Effector memory CD4-positive, alpha-beta T cell (primary cell): ENCODE results near the gene SLC26A6.

ENCODE experiments used
- DNase-seq, 3 donors: peaks; one replicate each; pipeline ENCODE4 v3.0.0-alpha.2; 2020
- H3K27ac ChIP-seq: 2 replicates; pipeline ENCODE4 v1.7.0; 2013; ENCODE audit warnings: mild to moderate bottlenecking, low read length, moderate library complexity; ENCODE audit not compliant: insufficient read depth, poor library complexity, severe bottlenecking
- H3K27me3 ChIP-seq: replicated peaks from 2 replicates; pipeline ENCODE4 v1.7.0; 2013; ENCODE audit warnings: mild to moderate bottlenecking, low read length; ENCODE audit not compliant: insufficient read depth, control insufficient read depth, poor library complexity, severe bottlenecking
- H3K36me3 ChIP-seq: 2 replicates; pipeline ENCODE4 v1.7.0; 2013; ENCODE audit warnings: mild to moderate bottlenecking, low read length, moderate library complexity; ENCODE audit not compliant: control insufficient read depth, insufficient read depth
- H3K4me1 ChIP-seq: 2 replicates; pipeline ENCODE4 v1.7.0; 2013; ENCODE audit warnings: low read length, mild to moderate bottlenecking; ENCODE audit not compliant: control insufficient read depth, insufficient read depth, poor library complexity, severe bottlenecking
- H3K4me3 ChIP-seq: 2 replicates; pipeline ENCODE4 v1.7.0; 2013; ENCODE audit warnings: low read length, low read depth, mild to moderate bottlenecking; ENCODE audit not compliant: insufficient read depth, poor library complexity, severe bottlenecking
- H3K9me3 ChIP-seq: 2 replicates; pipeline ENCODE4 v1.7.0; 2013; ENCODE audit warnings: mild to moderate bottlenecking, low read length, moderate library complexity; ENCODE audit not compliant: control insufficient read depth

SLC26A6 gene

GRCh38 chr3:48633743-48634142 lies 1.5 kb downstream of the SLC26A6 start:
- Histone ChIP-seq H3K27me3 (no peaks in the 10 kb centered on the region), H3K4me1 (peaks cover 7% of the 10 kb centered on the region), H3K27ac (no peak overlapping the region), H3K9me3 (no peaks in the 10 kb centered on the region), H3K36me3 (no peaks in the 10 kb centered on the region), H3K4me3 (no peak overlapping the region)
- DNase-seq: no peak

- Histone ChIP-seq H3K27me3 (no peaks in the 10 kb centered on the region), H3K4me3 (no peak overlapping the region), H3K9me3 (no peaks in the 10 kb centered on the region), H3K36me3 (peaks cover 2% of the 10 kb centered on the region), H3K27ac (no peak overlapping the region), H3K4me1 (peaks cover 7% of the 10 kb centered on the region)
- no peak for DNase-seq
These were observed 2.0 kb downstream of the SLC26A6 start for GRCh38 chr3:48633256-48633655.

GRCh38 chr3:48631516-48632448 lies 3.5 kb downstream of the SLC26A6 start:
- H3K27me3 ChIP-seq: no peaks in the 10 kb centered on the region

GRCh38 chr3:48630833-48631232 lies 4.4 kb downstream of the SLC26A6 start:
- Histone ChIP-seq H3K9me3 (no peaks in the 10 kb centered on the region), H3K4me1 (peaks cover 1% of the 10 kb centered on the region), H3K27me3 (no peaks in the 10 kb centered on the region), H3K36me3 (peaks cover 15% of the 10 kb centered on the region), H3K4me3 (no peak overlapping the region), H3K27ac (no peak overlapping the region)
- DNase-seq: no peak

More at GRCh38 chr3:48631516-48632448, 3.5 kb downstream of the SLC26A6 start:
- Histone ChIP-seq H3K27ac (no peak overlapping the region), H3K9me3 (no peaks in the 10 kb centered on the region), H3K4me3 (no peak overlapping the region), H3K36me3 (peaks cover 13% of the 10 kb centered on the region), H3K4me1 (peaks cover 7% of the 10 kb centered on the region)
- DNase-seq: no peak

- Histone ChIP-seq H3K27me3 (no peaks in the 10 kb centered on the region), H3K4me1 (no peaks in the 10 kb centered on the region), H3K36me3 (peaks cover 15% of the 10 kb centered on the region), H3K27ac (no peak overlapping the region), H3K4me3 (no peak overlapping the region), H3K9me3 (no peaks in the 10 kb centered on the region)
- DNase-seq: no peak
These were observed 4.9 kb downstream of the SLC26A6 start for GRCh38 chr3:48630407-48630806.

DNA sequence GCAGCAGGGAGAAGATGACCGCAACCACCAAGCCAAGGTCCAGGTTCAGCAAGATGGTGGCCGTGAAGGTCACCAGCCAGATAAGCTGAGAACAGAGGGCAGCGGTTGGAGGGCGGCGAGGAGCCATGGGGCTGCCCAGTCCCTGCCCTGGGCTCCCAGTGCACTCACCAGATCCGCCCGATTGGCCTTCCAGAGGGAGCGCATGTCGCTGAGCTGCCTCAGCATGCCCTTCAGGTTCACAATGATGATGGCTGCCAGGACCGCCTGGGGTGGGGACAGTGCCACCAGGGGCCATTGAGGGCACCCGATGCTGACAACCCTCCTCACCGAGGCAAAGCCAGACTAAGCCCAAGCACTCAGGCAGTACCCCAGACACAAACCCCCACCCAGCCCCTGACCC lies 5.4 kb downstream of the SLC26A6 start:
- H3K27ac ChIP-seq: no peak overlapping the region
- H3K4me3 ChIP-seq: no peak overlapping the region
- DNase-seq: no peak
- peaks cover 15% of the 10 kb centered on the region for H3K36me3 ChIP-seq
- H3K4me1 ChIP-seq: no peaks in the 10 kb centered on the region
- H3K27me3 ChIP-seq: no peaks in the 10 kb centered on the region
- no peaks in the 10 kb centered on the region for H3K9me3 ChIP-seq

DNA sequence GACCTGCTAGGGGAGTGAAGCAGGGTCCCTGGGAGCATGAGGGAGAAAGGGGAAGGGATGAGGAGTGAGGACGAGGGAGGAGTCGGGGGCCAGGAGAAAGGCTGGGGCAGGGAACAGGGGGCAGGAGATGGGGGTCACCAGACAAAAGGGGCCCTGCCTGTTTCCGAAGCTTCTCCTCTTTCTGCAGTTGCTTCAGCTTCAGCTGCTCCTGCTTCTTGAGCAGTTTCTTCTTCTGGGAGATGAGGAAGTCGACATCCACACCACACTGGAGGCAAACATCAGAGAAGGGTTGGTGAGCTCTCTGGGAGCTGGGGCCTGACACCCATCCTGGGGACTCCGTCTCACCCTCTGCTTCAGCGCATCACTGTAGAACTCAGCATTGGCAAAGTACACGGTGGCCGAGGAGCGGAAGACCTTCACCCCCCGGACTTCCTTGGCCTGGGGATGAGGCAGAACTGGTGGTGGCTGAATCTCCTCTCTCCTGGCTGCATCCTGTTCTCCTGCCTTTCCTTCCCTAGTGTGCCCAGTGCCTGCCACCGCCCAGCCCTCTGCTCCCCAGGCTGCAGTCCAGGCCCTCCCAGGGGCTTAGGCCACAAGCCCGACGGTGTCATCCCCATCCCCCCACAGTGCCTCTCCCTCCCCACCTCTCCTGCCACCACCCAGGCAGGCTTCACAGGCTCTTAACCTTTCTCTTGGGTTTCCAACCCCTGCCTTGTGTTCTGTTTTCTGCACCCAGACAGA lies 6.8 kb downstream of the SLC26A6 start:
- DNase-seq: no peak

GRCh38 chr3:48625600-48625999 lies 9.7 kb downstream of the SLC26A6 start:
- peaks cover 15% of the 10 kb centered on the region for H3K36me3 ChIP-seq
- DNase-seq: no peak

More for the DNA sequence above, 6.8 kb downstream of the SLC26A6 start:
- Histone ChIP-seq H3K36me3 (peaks cover 15% of the 10 kb centered on the region), H3K27me3 (no peaks in the 10 kb centered on the region), H3K4me1 (no peaks in the 10 kb centered on the region), H3K27ac (no peak overlapping the region), H3K4me3 (no peak overlapping the region), H3K9me3 (no peaks in the 10 kb centered on the region)

GRCh38 chr3:48624767-48625166 lies 10.5 kb downstream of the SLC26A6 start:
- Histone ChIP-seq H3K27me3 (no peaks in the 10 kb centered on the region), H3K27ac (no peak overlapping the region), H3K4me1 (no peaks in the 10 kb centered on the region), H3K4me3 (no peak overlapping the region), H3K36me3 (peaks cover 15% of the 10 kb centered on the region), H3K9me3 (no peaks in the 10 kb centered on the region)
- DNase-seq: no peak

More at GRCh38 chr3:48625600-48625999, 9.7 kb downstream of the SLC26A6 start:
- no peaks in the 10 kb centered on the region for H3K27me3 ChIP-seq
- H3K4me1 ChIP-seq: no peaks in the 10 kb centered on the region
- no peak overlapping the region for H3K4me3 ChIP-seq
- H3K9me3 ChIP-seq: no peaks in the 10 kb centered on the region
- H3K27ac ChIP-seq: no peak overlapping the region
